Left kidney (tissue), 2 donors: ENCODE data around the gene PRPSAP2. TPM values are rescaled to one million over a fixed set of nuclear protein-coding genes. Genes with fewer than 3 reads are reported as not detected.

ENCODE experiments used
- DNase-seq: peaks from one replicate; pipeline ENCODE4 v3.0.0-alpha.2; 2013
- polyA plus RNA-seq: library from polyadenylated mRNA; unstranded; fragments of 120-200 nt; gene quantifications from one replicate; pipeline ENCODE4 v1.2.1, GENCODE V29; 2013; ENCODE audit not compliant: insufficient read length

Gene PRPSAP2
- polyA plus RNA-seq, 1 donor = 62.3 TPM

DNA sequence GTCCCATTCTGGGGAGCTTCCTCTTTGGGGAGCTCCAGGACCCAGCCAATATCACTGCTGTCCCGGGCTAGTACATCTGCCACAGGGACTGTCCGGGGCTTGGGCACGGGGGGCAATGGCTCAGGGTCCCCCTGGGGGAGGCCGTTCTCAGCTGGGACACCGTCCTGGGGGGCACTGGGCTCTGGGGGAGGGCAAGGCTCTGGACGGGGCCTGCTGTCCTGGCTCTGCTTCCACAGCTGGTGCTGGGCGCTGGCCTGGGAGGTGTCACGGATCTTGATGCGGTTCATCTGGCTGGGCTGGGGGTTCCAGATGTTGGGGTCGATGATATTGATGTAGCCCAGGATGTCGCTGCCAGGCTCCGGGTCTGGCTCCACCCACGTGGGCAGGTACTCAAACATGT, 120.1 kb downstream of the PRPSAP2 start:
- no peak for DNase-seq

DNA sequence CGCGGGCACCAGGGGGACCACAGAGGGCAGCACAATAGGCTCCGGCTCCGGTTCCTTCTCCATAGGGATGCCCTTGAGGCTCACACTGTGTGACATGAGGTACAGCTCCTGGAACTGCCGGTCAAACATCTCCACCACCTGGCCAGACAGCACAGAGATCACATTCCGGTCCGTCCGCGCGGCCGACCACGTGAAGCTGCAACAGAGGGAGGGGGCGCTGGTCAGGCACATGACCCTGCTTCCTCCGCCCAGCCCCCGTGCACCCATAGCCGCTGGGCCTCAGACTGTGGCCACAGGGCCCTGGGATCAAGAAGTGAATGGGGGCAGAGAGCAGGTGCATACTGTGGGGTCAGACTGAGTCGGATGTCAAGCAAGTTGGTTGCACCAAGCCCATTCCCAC, 120.7 kb downstream of the PRPSAP2 start:
- no peak for DNase-seq

Other genes with a start within 250 kb of the PRPSAP2 start
- gene TBC1D28, start 213.7 kb upstream of the PRPSAP2 start, polyA plus RNA-seq = not detected
- gene FOXO3B, start 175.8 kb upstream of the PRPSAP2 start, polyA plus RNA-seq = 4.2 TPM
- 1.0 TPM for gene FBXW10, start 114.1 kb upstream of the PRPSAP2 start, polyA plus RNA-seq
- gene TVP23B, start 76.9 kb upstream of the PRPSAP2 start, polyA plus RNA-seq = 53.3 TPM
- gene SLC5A10, start 94.0 kb downstream of the PRPSAP2 start, polyA plus RNA-seq = 0.58 TPM
- 6.3 TPM for gene FAM83G, start 146.6 kb downstream of the PRPSAP2 start, polyA plus RNA-seq
- gene GRAP, start 188.8 kb downstream of the PRPSAP2 start, polyA plus RNA-seq = 3.7 TPM